Panc1 (cell line): ENCODE results near the gene ZFP92. TPM values are rescaled to one million over a fixed set of nuclear protein-coding genes. Genes with fewer than 3 reads are reported as not detected.

Experiments
- ATAC-seq: fragments of 200-7000 bp; cut with Tn5 transposase; 2 replicates; pipeline ENCODE4 v1.9.1; 2020; ENCODE audit warnings: mild to moderate bottlenecking, moderate library complexity
- BruUV-seq: library from RNA; stranded (reverse); fragments of 400-500 nt; replicated peaks from 2 replicates; lab custom pipeline; 2021; lab: Mats Ljungman, UMichigan
- CTCF ChIA-PET: fragments of 300-600 bp; sonication (Branson Sonifier 250); formaldehyde crosslinking; loops from one replicate; lab custom pipeline; 2022; ENCODE audit warnings: antibody characterized with exemption; lab: Charles Lee
- POLR2A ChIA-PET: fragments of 300-600 bp; sonication (Branson Sonifier 250); formaldehyde crosslinking; loops from one replicate; lab custom pipeline; 2022; ENCODE audit warnings: antibody characterized with exemption; lab: Charles Lee
- DNase-seq: peaks from one replicate; pipeline ENCODE4 v3.0.0-alpha.2; 2010; ENCODE audit warnings: low read depth, low spot score
- H3K27ac ChIP-seq: 2 replicates; pipeline ENCODE4 v1.5.1; 2011; ENCODE audit warnings: mild to moderate bottlenecking, low read length, inconsistent platforms
- H3K27me3 ChIP-seq: fragments of 200-500 bp; sonication (Bioruptor generic); 2 replicates; pipeline ENCODE4 v1.6.0; 2014; ENCODE audit warnings: low read length, inconsistent platforms; ENCODE audit not compliant: control insufficient read depth, insufficient read depth
- H3K36me3 ChIP-seq: fragments of 200-500 bp; sonication (Bioruptor generic); 2 replicates; pipeline ENCODE4 v1.5.1; 2014; ENCODE audit warnings: inconsistent platforms, mild to moderate bottlenecking, low read length, moderate library complexity; ENCODE audit not compliant: control insufficient read depth, insufficient read depth
- H3K4me1 ChIP-seq: 2 replicates; pipeline ENCODE4 v1.5.1; 2011; ENCODE audit warnings: inconsistent platforms, mild to moderate bottlenecking, low read length, moderate library complexity; ENCODE audit not compliant: control insufficient read depth, insufficient read depth
- H3K4me3 ChIP-seq, 2 experiments: 2 replicates each; pipeline ENCODE4 v1.5.1; 2011 to 2012; ENCODE audit warnings: low read depth in 2 of 2, low read length in 2 of 2, mild to moderate bottlenecking in 2 of 2, inconsistent platforms in 1 of 2, moderate library complexity in 1 of 2
- H3K9me3 ChIP-seq: fragments of 200-500 bp; sonication (Bioruptor generic); 2 replicates; pipeline ENCODE4 v1.5.1; 2014; ENCODE audit warnings: low read depth, mild to moderate bottlenecking, inconsistent platforms, low read length, moderate library complexity; ENCODE audit not compliant: control insufficient read depth, insufficient read depth
- POLR2AphosphoS5 ChIP-seq: IDR thresholded peaks from 2 replicates; pipeline ENCODE4 v1.6.1; 2012; ENCODE audit warnings: mild to moderate bottlenecking, low read depth, low read length, moderate library complexity
- SIN3A ChIP-seq: IDR thresholded peaks from 2 replicates; pipeline ENCODE4 v1.6.1; 2012; ENCODE audit warnings: low read depth, mild to moderate bottlenecking, low read length, moderate library complexity, borderline replicate concordance; ENCODE audit not compliant: insufficient read depth
- TCF7L2 ChIP-seq: IDR thresholded peaks from 2 replicates; pipeline ENCODE4 v1.6.1; 2011; ENCODE audit warnings: mild to moderate bottlenecking, low read depth, low read length, inconsistent platforms
- in situ Hi-C: cut with HindIII; loops from 2 replicates; pipeline ENCODE4 v1.10.0; 2016; ENCODE audit warnings: low sequenced_read_pairs, low pct_unique_long_range_greater_than_20kb
- intact Hi-C: fragments of 100-400 bp; cut with micrococcal nuclease; formaldehyde crosslinking; loops from one replicate; pipeline ENCODE4 v1.10.0; 2022; ENCODE audit not compliant: unreplicated experiment
- total RNA-seq: library from RNA; stranded (reverse); gene quantifications from one replicate; pipeline ENCODE4 v1.2.1, GENCODE V29; 2021; ENCODE audit not compliant: unreplicated experiment
- TF ChIP-seq, protein P1 (sequence below), 2 experiments: IDR thresholded peaks; 2 replicates each; pipeline ENCODE4 v1.6.1; 2011 to 2012; ENCODE audit warnings: low read depth in 2 of 2, control low read depth in 1 of 2, low read length in 1 of 2, mild to moderate bottlenecking in 1 of 2, moderate library complexity in 1 of 2; ENCODE audit not compliant: insufficient read depth in 1 of 2
- TF ChIP-seq, protein P2 (sequence below): fragments of 450-650 bp; IDR thresholded peaks from 2 replicates; pipeline ENCODE4 v1.5.1; 2017; ENCODE audit warnings: mild to moderate bottlenecking

Gene ZFP92
- total RNA-seq, 1 experiment from 2014 or later = 0.90 TPM

DNA sequence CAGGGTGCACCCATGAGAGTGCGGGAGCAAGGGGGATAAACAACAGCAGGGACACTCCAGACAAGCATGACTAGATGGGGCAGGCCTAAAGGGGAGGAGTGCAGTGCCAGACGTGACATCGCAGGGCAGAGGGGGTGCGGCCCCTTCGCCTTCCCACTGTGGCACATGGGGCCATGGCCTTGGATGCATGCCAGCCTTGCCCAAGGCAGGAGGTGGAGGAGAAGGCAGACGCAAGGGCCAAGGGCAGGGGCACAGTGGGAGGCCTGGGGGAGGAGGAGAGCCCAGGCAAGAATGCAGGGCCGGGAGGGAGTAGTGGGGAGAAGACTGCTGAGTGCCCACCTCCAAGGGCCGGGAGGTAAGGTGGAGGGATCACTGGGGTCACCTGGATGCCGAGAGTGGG lies 31.8 kb upstream of the ZFP92 start:
- no peaks in the 10 kb centered on the region for H3K4me1 ChIP-seq
- in situ Hi-C loops (no loop called here), intact Hi-C loops (no loop called here)
- BruUV-seq = no TSS peak
- ChIA-PET POLR2A (no interaction called here), CTCF (no interaction called here)
- H3K36me3 ChIP-seq = no peaks in the 10 kb centered on the region
- H3K27ac ChIP-seq = no peak overlapping the region
- H3K4me3 ChIP-seq = no peak overlapping the region
- no peaks in the 10 kb centered on the region for H3K9me3 ChIP-seq
- ATAC-seq = no peak
- H3K27me3 ChIP-seq = no peaks in the 10 kb centered on the region
- no peak for DNase-seq
- TF ChIP-seq TCF7L2 (no peak), POLR2AphosphoS5 (no peak), SIN3A (no peak)
- TF ChIP-seq, protein P1, sequence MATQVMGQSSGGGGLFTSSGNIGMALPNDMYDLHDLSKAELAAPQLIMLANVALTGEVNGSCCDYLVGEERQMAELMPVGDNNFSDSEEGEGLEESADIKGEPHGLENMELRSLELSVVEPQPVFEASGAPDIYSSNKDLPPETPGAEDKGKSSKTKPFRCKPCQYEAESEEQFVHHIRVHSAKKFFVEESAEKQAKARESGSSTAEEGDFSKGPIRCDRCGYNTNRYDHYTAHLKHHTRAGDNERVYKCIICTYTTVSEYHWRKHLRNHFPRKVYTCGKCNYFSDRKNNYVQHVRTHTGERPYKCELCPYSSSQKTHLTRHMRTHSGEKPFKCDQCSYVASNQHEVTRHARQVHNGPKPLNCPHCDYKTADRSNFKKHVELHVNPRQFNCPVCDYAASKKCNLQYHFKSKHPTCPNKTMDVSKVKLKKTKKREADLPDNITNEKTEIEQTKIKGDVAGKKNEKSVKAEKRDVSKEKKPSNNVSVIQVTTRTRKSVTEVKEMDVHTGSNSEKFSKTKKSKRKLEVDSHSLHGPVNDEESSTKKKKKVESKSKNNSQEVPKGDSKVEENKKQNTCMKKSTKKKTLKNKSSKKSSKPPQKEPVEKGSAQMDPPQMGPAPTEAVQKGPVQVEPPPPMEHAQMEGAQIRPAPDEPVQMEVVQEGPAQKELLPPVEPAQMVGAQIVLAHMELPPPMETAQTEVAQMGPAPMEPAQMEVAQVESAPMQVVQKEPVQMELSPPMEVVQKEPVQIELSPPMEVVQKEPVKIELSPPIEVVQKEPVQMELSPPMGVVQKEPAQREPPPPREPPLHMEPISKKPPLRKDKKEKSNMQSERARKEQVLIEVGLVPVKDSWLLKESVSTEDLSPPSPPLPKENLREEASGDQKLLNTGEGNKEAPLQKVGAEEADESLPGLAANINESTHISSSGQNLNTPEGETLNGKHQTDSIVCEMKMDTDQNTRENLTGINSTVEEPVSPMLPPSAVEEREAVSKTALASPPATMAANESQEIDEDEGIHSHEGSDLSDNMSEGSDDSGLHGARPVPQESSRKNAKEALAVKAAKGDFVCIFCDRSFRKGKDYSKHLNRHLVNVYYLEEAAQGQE (IDR thresholded peaks at IDR 0.05; ENCODE audit: insufficient read depth in 1 of 2, low read depth in 2 of 2, low read length in 1 of 2) = no peak
- TF ChIP-seq, protein P2, sequence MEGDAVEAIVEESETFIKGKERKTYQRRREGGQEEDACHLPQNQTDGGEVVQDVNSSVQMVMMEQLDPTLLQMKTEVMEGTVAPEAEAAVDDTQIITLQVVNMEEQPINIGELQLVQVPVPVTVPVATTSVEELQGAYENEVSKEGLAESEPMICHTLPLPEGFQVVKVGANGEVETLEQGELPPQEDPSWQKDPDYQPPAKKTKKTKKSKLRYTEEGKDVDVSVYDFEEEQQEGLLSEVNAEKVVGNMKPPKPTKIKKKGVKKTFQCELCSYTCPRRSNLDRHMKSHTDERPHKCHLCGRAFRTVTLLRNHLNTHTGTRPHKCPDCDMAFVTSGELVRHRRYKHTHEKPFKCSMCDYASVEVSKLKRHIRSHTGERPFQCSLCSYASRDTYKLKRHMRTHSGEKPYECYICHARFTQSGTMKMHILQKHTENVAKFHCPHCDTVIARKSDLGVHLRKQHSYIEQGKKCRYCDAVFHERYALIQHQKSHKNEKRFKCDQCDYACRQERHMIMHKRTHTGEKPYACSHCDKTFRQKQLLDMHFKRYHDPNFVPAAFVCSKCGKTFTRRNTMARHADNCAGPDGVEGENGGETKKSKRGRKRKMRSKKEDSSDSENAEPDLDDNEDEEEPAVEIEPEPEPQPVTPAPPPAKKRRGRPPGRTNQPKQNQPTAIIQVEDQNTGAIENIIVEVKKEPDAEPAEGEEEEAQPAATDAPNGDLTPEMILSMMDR = no peak

DNA sequence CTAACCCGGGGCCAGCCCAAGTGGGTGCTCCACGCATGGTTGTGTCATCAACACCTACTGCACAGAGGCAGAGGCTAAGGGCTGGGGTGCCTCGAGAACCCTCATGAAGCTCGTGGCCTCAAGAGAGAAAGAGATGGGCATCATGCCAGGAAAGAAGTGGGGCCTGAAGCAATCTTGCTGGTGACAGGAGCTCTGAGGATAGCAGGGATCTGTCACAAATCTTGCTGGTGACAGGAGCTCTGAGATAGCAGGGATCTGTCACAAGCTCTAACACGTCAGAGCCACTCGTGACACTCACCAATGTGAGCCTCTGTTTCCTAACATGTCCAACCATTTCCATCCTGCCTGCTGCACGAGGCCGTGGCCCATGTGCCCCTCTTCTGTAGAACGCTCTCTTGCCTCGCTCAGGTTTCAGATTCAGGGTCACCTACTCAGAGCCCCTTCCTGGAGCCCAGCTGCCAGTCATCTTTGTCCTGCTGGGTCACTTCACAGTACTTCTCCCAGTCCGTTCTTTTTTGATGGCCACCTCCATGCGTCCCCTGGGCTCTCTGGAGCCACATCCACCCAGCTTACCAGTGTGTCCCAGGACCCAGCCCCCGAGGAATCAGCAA lies 31.2 kb upstream of the ZFP92 start:
- H3K4me3 ChIP-seq = no peak overlapping the region
- H3K36me3 ChIP-seq = no peaks in the 10 kb centered on the region
- no peaks in the 10 kb centered on the region for H3K4me1 ChIP-seq
- no peaks in the 10 kb centered on the region for H3K9me3 ChIP-seq
- intact Hi-C loops = no loop called here
- POLR2A ChIA-PET = no interaction called here
- in situ Hi-C loops = no loop called here
- no peak overlapping the region for H3K27ac ChIP-seq
- TF ChIP-seq TCF7L2 = no peak
- TF ChIP-seq, protein P2 = no peak
- TF ChIP-seq POLR2AphosphoS5 = no peak
- TF ChIP-seq, protein P1 (IDR thresholded peaks at IDR 0.05; ENCODE audit: insufficient read depth in 1 of 2, low read depth in 2 of 2, low read length in 1 of 2) = no peak
- no peak for TF ChIP-seq SIN3A
- H3K27me3 ChIP-seq = no peaks in the 10 kb centered on the region
- no TSS peak for BruUV-seq
- DNase-seq (no peak), ATAC-seq (no peak)
- CTCF ChIA-PET = no interaction called here
